K562 (cell line): ENCODE data around the gene CDHR1. TPM values are rescaled to one million over a fixed set of nuclear protein-coding genes. Genes with fewer than 3 reads are reported as not detected.

Experiments used
- ARID4B ChIP-seq: sonication (generic); formaldehyde crosslinking; IDR thresholded peaks from 2 replicates; pipeline ENCODE4 v1.8.0; 2022; ENCODE audit warnings: mild to moderate bottlenecking, missing genetic modification reagents
- CREM ChIP-seq: IDR thresholded peaks from 2 replicates; pipeline ENCODE4 v1.6.1; 2014; ENCODE audit warnings: antibody characterized with exemption, low read depth
- DIDO1 ChIP-seq: fragments of 450-650 bp; IDR thresholded peaks from 2 replicates; pipeline ENCODE4 v1.6.1; 2016; ENCODE audit warnings: low read depth, missing biosample characterization, missing genetic modification characterization
- DLX4 ChIP-seq: fragments of 250-450 bp; sonication (Bioruptor Pico); IDR thresholded peaks from 2 replicates; pipeline ENCODE4 v1.6.1; 2021; ENCODE audit warnings: mild to moderate bottlenecking
- E4F1 ChIP-seq: fragments of 250-450 bp; sonication (Bioruptor Pico); IDR thresholded peaks from 2 replicates; pipeline ENCODE4 v1.5.0; 2021; ENCODE audit warnings: mild to moderate bottlenecking, borderline replicate concordance
- ESRRA ChIP-seq: fragments of 450-650 bp; IDR thresholded peaks from 2 replicates; pipeline ENCODE4 v1.6.1; 2014; ENCODE audit warnings: low read depth, mild to moderate bottlenecking, moderate library complexity, borderline replicate concordance
- IFI16 ChIP-seq: fragments of 250-450 bp; sonication (Bioruptor Pico); IDR thresholded peaks from 2 replicates; pipeline ENCODE4 v2.1.2; 2022; ENCODE audit warnings: mild to moderate bottlenecking, inconsistent platforms
- JUN ChIP-seq, 2 experiments: sonication (generic) in 1 of 2; formaldehyde crosslinking in 1 of 2; IDR thresholded peaks; 2 replicates each; pipeline versions ENCODE4 v1.6.1 to v1.8.0; 2012 to 2022; ENCODE audit warnings: borderline replicate concordance in 2 of 2, mild to moderate bottlenecking in 2 of 2, improper control_type of control experiment in 1 of 2, low read depth in 1 of 2, low read length in 1 of 2, missing genetic modification reagents in 1 of 2
- KDM5B ChIP-seq: fragments of 200-600 bp; sonication (generic); IDR thresholded peaks from 2 replicates; pipeline ENCODE4 v1.6.1; 2012; ENCODE audit warnings: low read depth, mild to moderate bottlenecking, moderate library complexity, low read length, control low read depth, inconsistent platforms; ENCODE audit not compliant: insufficient replicate concordance
- MBD1 ChIP-seq: fragments of 250-450 bp; sonication (Bioruptor Pico); IDR thresholded peaks from 2 replicates; pipeline ENCODE4 v1.8.0; 2022; ENCODE audit warnings: inconsistent platforms
- MYC ChIP-seq, 2 experiments: fragments of 250-450 bp in 1 of 2; sonication (Bioruptor Pico) in 1 of 2; IDR thresholded peaks; 2 replicates each; pipeline versions ENCODE4 v1.5.1 to v1.6.1; 2012 to 2021; ENCODE audit warnings: low read depth in 2 of 2, borderline replicate concordance in 1 of 2, improper control_type of control experiment in 1 of 2, low read length in 1 of 2, mild to moderate bottlenecking in 1 of 2, moderate library complexity in 1 of 2
- NCOA2 ChIP-seq, 2 experiments: fragments of 450-650 bp; IDR thresholded peaks; 2 replicates each; pipeline ENCODE4 v1.6.1; 2018; ENCODE audit warnings: mild to moderate bottlenecking in 2 of 2, moderate library complexity in 1 of 2; ENCODE audit not compliant: partially characterized antibody in 2 of 2
- POLR2A ChIP-seq: fragments of 450-650 bp; conservative IDR thresholded peaks from 2 replicates; pipeline ENCODE4 v1.6.1; 2016
- SMARCA4 ChIP-seq: fragments of 450-650 bp; IDR thresholded peaks from 2 replicates; pipeline ENCODE4 v1.6.1; 2016
- SNIP1 ChIP-seq: fragments of 450-650 bp; IDR thresholded peaks from 2 replicates; pipeline ENCODE4 v1.7.1; 2017; ENCODE audit warnings: low read depth, mild to moderate bottlenecking
- STAT5B ChIP-seq: fragments of 250-450 bp; sonication (Bioruptor Pico); IDR thresholded peaks from 2 replicates; pipeline ENCODE4 v1.8.0; 2021; ENCODE audit warnings: mild to moderate bottlenecking, inconsistent platforms
- ZFX ChIP-seq: sonication (generic); formaldehyde crosslinking; IDR thresholded peaks from 2 replicates; pipeline ENCODE4 v1.8.0; 2022; ENCODE audit warnings: mild to moderate bottlenecking, missing genetic modification reagents, moderate library complexity
- ZNF217 ChIP-seq: sonication (generic); formaldehyde crosslinking; IDR thresholded peaks from 2 replicates; pipeline ENCODE4 v1.8.0; 2022; ENCODE audit warnings: mild to moderate bottlenecking, missing genetic modification reagents
- polyA plus RNA-seq, 8 experiments: library from polyadenylated mRNA; depleted of rRNA in 4 of 8; stranded (reverse) in 5 of 8; unstranded in 3 of 8; fragments of >200 nt; fragmentation: Nextera tagmentation in 2 of 8; fragmentation: Illumina TruSeq in 1 of 8; extraction: Ambion mirVana in 2 of 8; extraction: Trizol in 1 of 8; gene quantifications; 2 replicates each; pipeline versions ENCODE4 v1.2.1 to v1.2.3, GENCODE V29; 2011 to 2014; ENCODE audit warnings: inconsistent platforms in 1 of 8, missing spikeins in 1 of 8
- total RNA-seq, 7 experiments: library from RNA; depleted of rRNA in 6 of 7; stranded (reverse); fragments of >200 nt in 6 of 7; fragmentation: Illumina TruSeq in 2 of 7; extraction: Trizol in 2 of 7; gene quantifications; 2 replicates each; pipeline versions ENCODE4 v1.2.1 to v1.2.3, GENCODE V29; 2011 to 2021; ENCODE audit warnings: low replicate concordance in 1 of 7

Gene CDHR1
- total and polyA plus RNA-seq, 9 of the 15 experiments (the other 6 are each of a cell fraction or from before 2014, with no cell fraction given), result 0.03 to 0.99 (median 0.20) TPM

GRCh38 chr10:84156768-84157167 is 37.6 kb upstream of the CDHR1 start (continued):
- TF ChIP-seq MBD1 (CRISPR knock-in tag) (no peak), JUN (IDR thresholded peaks at IDR 0.05; ENCODE audit: borderline replicate concordance, low read depth, low read length) (peak; percentile 93), JUN (CRISPR knock-in tag; IDR thresholded peaks at IDR 0.05; ENCODE audit: borderline replicate concordance) (0 out of 2 replicates have a peak, but pooled peaks have one; percentile 11), SNIP1 (no peak), IFI16 (CRISPR knock-in tag) (no peak), CREM (peak; percentile 71), KDM5B (no peak), STAT5B (CRISPR knock-in tag) (no peak), DIDO1 (no peak), POLR2A (peak; percentile 58), NCOA2 (IDR thresholded peaks at IDR 0.05; ENCODE audit: partially characterized antibody in 2 of 2) (no peak), MYC (IDR thresholded peaks at IDR 0.05; ENCODE audit: low read depth, low read length) (no peak), MYC (CRISPR knock-in tag; IDR thresholded peaks at IDR 0.05; ENCODE audit: borderline replicate concordance, low read depth) (no peak), DLX4 (CRISPR knock-in tag) (no peak), E4F1 (CRISPR knock-in tag) (no peak), SMARCA4 (peak; percentile 21; the same call in 1 of the 2 replicates), ZNF217 (CRISPR knock-in tag) (no peak), ZFX (CRISPR knock-in tag) (no peak), ESRRA (peak; percentile 79), ARID4B (CRISPR knock-in tag) (no peak)
